Fibroblast of villous mesenchyme (primary cell): ENCODE measurements around the gene HLA-F. TPM values are rescaled to one million over a fixed set of nuclear protein-coding genes. Genes with fewer than 3 reads are reported as not detected.

Source experiments
- DNase-seq: peaks from one replicate; pipeline ENCODE4 v3.0.0-alpha.2; 2010; ENCODE audit warnings: low read depth
- H3K4me3 ChIP-seq: 2 replicates; pipeline ENCODE4 v1.5.1; 2011; ENCODE audit warnings: low read depth, mild to moderate bottlenecking, low read length
- small RNA-seq: library from RNA; depleted of rRNA; stranded (forward); fragments of <200 nt; gene quantifications from one replicate; pipeline ENCODE3, GENCODE V24; 2012
- total RNA-seq: library from RNA; depleted of rRNA; stranded (reverse); fragments of >200 nt; gene quantifications from 2 replicates; pipeline ENCODE4 v1.2.3, GENCODE V29; 2012
- TF ChIP-seq, protein P1 (sequence below): IDR thresholded peaks from 2 replicates; pipeline ENCODE4 v1.5.1; 2012; ENCODE audit warnings: low read depth, mild to moderate bottlenecking, low read length; ENCODE audit not compliant: insufficient read depth

HLA-F gene
- total RNA-seq, 1 donor, result 27.2 TPM

DNA sequence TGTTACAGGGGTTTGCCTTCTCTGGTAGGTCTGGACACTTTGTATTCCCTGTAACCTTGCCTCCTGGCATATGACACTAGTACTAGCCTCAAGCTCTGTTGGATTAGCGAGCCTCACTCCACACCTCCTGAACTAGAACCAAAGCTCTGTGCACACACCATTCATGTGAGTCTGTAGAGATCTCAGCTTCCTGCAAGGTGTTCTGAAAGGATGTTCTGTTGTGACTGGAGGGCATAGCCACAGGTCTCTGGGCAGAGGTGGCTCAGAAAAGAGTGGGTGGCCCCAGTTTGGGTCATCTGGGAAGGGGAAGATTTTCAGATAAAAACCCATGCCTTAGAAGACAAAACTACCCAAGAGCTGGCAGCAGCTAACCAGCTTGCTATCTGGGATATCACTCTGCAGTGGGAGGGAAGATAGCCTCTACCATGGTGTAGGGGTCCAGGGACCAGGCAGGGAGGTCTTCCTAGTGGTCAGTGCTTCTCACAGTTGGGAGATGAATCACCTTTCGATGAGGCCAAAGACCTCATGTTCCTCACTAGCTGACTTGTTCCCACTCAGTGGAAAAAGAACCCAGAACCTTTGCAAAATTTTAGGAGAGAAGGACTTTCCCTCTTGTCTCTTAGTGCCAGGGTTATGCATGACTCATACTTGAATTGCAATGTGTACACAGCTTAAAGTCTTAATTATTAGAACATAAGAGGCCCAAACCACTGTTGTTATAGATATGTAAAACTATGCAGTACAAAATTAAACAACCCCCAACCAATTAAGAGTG is 41.4 kb downstream of the HLA-F start:
- TF ChIP-seq, protein P1, sequence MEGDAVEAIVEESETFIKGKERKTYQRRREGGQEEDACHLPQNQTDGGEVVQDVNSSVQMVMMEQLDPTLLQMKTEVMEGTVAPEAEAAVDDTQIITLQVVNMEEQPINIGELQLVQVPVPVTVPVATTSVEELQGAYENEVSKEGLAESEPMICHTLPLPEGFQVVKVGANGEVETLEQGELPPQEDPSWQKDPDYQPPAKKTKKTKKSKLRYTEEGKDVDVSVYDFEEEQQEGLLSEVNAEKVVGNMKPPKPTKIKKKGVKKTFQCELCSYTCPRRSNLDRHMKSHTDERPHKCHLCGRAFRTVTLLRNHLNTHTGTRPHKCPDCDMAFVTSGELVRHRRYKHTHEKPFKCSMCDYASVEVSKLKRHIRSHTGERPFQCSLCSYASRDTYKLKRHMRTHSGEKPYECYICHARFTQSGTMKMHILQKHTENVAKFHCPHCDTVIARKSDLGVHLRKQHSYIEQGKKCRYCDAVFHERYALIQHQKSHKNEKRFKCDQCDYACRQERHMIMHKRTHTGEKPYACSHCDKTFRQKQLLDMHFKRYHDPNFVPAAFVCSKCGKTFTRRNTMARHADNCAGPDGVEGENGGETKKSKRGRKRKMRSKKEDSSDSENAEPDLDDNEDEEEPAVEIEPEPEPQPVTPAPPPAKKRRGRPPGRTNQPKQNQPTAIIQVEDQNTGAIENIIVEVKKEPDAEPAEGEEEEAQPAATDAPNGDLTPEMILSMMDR, result no peak
- H3K4me3 ChIP-seq, result no peak overlapping the region
- DNase-seq, result no peak

DNA sequence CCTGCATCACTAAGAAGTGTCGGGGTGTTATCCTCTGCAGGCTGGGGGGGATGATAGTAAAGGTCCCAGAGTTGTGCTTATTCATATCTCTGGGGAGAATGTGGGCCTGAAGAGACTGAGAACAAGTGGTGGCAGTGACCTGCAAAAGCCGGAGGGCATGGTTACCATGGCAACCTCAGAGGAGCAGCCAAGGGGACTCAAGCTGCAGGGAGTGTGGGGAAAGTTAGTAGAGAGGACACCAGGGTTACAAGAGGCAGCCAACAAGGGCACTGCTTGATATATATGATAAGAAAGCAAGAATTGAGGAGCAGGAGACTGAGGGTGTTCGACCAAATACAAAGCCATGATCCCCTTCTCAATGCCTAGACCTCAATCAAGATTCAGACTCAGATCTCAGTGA is 46.1 kb downstream of the HLA-F start:
- H3K4me3 ChIP-seq, result no peak overlapping the region
- TF ChIP-seq, protein P1, result no peak
- DNase-seq, result no peak

DNA sequence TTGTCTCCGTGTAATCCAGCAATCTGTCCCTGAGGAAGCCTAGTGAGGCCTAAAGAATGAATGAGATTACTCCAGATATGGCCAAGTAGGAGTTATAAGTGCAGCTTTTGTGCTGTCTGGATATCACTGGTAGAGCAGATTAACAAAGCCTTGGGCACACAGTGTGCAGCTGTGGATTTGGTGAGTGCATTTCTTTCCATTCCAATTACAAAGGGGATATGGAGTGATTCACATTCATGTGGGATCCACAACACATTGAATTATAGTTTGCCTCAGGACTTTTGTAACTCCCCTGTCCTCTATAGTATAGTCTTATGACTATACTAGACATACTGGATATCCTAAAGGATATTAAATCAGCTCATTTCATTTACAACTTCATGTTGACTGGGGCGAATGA is 47.1 kb downstream of the HLA-F start:
- TF ChIP-seq, protein P1, result no peak
- no peak for DNase-seq
- no peak overlapping the region for H3K4me3 ChIP-seq

DNA sequence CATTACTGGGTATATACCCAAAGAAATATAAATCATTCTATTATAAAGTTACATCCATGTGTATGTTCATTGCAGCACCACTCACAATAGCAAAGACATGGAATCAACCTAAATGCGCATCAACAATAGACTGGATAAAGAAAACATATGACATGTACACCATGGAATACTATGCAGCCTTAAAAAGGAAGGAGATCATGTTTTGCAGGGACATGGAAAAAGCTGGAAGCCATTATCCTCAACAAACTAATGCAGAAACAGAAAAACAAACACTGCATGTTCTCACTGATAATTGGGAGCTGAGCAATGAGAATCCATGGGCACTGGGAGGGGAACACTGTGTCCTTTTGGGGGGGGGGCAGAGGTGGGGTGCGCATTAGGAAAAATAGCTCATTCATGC is 53.5 kb downstream of the HLA-F start:
- TF ChIP-seq, protein P1, result no peak
- no peak for DNase-seq
- no peak overlapping the region for H3K4me3 ChIP-seq

Small RNAs within 50 kb of the gene (small RNA-seq; reads per million reads assigned to genes)
- gene AL645939.2 (not detected), gene AL645939.3 (not detected), gene AL645939.4 (not detected), gene RF00019 (not detected)

Other genes with a start within 250 kb of the HLA-F start
- gene MAS1L, start 235.5 kb upstream of the HLA-F start, total RNA-seq, result not detected in 2 replicates
- not detected in 2 replicates for gene UBD, start 163.7 kb upstream of the HLA-F start, total RNA-seq
- gene OR2H2, start 138.3 kb upstream of the HLA-F start, total RNA-seq, result not detected in 2 replicates
- 12.5 and 13.9 TPM in 2 replicates for gene GABBR1, start 90.3 kb upstream of the HLA-F start, total RNA-seq
- gene MOG, start 66.3 kb upstream of the HLA-F start, total RNA-seq, result not detected in 2 replicates
- gene ZFP57, start 42.3 kb upstream of the HLA-F start, total RNA-seq, result 0.32 TPM in 1 of 2 replicates, not detected in the other
- gene HLA-G, start 104.4 kb downstream of the HLA-F start, total RNA-seq, result not detected in 2 replicates
- gene HLA-A, start 219.1 kb downstream of the HLA-F start, total RNA-seq, result 325 and 421 TPM in 2 replicates